GM10248 (cell line): ENCODE measurements around the gene PYGM.

Experiments used
- CTCF ChIA-PET: fragments of 300-600 bp; sonication (Branson Sonifier 250); formaldehyde crosslinking; extraction: SDS; loops from one replicate; lab custom pipeline; 2021; ENCODE audit warnings: antibody characterized with exemption; lab: Yijun Ruan, JAX
- POLR2A ChIA-PET: fragments of 350-650 bp; sonication (Branson Sonifier 250); formaldehyde crosslinking; extraction: SDS; loops from one replicate; lab custom pipeline; 2020; ENCODE audit warnings: antibody characterized with exemption; lab: Yijun Ruan, JAX
- DNase-seq: peaks from one replicate; pipeline ENCODE4 v3.0.0; 2012; ENCODE audit errors: extremely low spot score
- TF ChIP-seq, protein P1 (sequence below): IDR thresholded peaks from 2 replicates; pipeline ENCODE4 v1.5.1; 2012; ENCODE audit warnings: mild to moderate bottlenecking, low read depth; ENCODE audit errors: extremely low read depth, missing control alignments, control extremely low read depth

Gene PYGM

DNA sequence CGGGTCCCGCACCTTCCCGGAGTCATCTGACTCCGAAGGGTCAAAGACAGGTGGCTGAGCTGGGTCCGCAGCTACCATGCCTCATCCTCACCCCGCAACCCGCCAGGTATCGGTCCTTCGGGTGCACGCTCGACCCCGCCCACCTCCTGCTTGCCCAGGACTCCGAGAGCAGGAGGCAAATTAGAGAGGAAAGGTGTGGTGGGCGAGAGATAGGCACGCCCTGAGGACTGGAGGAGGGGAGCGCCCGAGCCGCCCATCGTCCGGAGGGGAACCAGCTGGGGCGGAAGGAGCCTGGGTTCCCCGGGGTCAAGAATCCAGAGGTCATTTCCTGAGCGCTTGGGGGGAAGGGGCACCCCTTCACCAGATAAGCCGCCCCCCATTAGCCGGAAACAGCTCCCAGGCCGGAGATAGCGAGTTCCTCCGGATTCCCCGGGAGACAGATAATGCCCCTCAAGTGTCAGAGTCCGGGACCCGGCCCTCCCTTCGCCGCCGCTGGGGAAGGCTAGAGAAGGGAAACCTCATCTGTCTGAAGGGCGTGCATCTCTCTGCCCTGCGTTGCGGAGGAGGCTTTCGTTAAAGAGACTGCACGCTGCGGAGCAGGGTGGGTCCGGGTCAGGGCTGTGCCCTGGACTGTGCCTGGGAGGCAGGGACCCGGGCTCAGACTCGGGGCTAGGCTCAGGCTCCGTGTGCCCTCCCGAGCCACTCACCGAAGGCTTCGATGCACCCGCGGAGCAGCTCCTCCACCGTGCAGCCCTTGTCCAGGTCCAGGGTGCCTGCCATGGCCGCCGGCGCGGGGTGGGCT lies 17.5 kb downstream of the PYGM start:
- POLR2A ChIA-PET, result no interaction called here
- CTCF ChIA-PET, result interaction anchor here (1.0 to 5.2 kb wide), 14 partner anchors 9 to 411 kb away, joined by 3 to 50 read pairs (median 4); no protein-coding TSS in a partner anchor
- TF ChIP-seq, protein P1, sequence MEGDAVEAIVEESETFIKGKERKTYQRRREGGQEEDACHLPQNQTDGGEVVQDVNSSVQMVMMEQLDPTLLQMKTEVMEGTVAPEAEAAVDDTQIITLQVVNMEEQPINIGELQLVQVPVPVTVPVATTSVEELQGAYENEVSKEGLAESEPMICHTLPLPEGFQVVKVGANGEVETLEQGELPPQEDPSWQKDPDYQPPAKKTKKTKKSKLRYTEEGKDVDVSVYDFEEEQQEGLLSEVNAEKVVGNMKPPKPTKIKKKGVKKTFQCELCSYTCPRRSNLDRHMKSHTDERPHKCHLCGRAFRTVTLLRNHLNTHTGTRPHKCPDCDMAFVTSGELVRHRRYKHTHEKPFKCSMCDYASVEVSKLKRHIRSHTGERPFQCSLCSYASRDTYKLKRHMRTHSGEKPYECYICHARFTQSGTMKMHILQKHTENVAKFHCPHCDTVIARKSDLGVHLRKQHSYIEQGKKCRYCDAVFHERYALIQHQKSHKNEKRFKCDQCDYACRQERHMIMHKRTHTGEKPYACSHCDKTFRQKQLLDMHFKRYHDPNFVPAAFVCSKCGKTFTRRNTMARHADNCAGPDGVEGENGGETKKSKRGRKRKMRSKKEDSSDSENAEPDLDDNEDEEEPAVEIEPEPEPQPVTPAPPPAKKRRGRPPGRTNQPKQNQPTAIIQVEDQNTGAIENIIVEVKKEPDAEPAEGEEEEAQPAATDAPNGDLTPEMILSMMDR, result no peak
- DNase-seq, result peak; percentile 70

DNA sequence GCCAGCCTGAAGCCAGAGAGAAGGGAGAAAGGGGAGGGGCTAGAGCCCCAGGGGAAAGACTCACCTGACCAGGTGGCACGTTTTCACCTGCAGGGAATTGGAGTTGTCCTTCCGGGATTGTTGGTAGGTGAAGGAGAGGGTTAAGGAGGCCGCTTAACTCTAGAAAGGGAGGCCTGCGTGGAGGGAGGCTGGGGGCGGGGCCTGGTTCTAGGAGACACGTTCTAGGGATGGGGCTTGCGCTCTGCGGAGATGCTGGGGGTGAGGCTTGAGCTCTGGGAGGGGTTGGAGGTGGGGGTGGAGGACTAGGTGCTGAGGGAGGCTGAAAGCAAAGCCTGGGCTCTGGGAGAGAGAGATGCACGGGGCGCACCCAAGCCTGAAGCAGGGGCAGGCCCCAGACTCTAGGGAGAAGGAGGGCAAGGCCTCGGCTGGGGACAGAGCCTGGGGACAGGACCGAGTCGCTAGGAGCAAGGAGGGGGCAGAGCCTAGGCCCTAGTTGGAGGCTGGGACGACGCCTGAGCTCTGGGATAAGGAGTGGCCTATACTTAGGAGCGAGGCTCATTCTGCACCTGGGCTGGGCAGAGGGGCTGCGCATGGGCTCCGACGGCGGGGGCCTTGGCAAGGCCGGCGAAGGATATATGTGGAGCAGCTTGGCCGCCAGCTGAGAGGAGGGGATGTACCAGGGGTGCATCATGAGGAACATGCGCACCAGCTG lies 18.2 kb downstream of the PYGM start:
- ChIA-PET POLR2A (no interaction called here), CTCF (interaction anchor here (1.0 to 5.2 kb wide), 10 partner anchors 9 to 89 kb away, joined by 3 to 50 read pairs (median 5); no protein-coding TSS in a partner anchor)
- no peak for DNase-seq
- TF ChIP-seq, protein P1, result no peak

DNA sequence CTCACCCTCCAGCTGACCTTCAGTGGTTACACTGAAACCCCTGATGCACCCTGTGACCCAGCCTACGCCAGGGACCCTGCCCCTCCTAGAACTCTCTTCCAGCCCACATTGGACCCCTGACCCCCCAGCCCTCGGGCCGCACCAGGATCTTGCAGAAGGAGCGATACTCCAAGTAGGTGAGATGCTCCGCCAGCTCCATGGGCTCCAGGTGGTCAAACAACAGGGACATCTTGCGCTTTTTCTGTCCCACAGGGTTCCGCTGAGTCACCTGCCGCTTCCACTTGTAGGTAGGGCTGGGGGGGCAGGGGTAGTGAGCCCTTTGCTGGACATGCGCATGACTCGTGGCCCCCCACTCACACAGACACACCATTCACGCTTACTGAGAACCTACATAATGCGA lies 19.9 kb downstream of the PYGM start:
- ChIA-PET POLR2A (no interaction called here), CTCF (interaction anchor here (0.9 to 1.0 kb wide), 2 partner anchors 52 to 65 kb away, joined by 3 to 5 read pairs; no protein-coding TSS in a partner anchor)
- no peak for DNase-seq
- TF ChIP-seq, protein P1, result no peak

DNA sequence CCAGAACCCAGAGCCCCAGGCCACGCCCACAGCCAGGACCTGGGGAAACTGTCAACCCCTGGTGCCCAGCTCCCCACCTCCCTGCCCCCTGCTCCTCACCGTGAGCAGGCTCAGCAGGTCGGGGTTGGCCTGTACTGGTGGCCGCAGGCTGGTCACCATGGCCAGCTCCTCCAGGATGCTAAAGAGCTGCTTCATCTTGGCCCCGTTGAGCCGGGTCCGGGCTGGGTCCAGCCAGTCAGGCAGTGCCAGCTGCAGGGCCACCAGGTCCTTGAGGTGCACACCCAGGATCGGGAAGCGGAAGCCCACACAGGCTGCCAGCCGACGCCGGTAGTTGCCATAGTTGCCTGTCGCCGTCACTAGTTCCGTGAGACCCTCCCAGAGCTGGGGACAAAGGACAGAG lies 23.1 kb downstream of the PYGM start:
- no peak for DNase-seq
- CTCF ChIA-PET, result interaction anchor here (1.3 to 2.4 kb wide), 2 partner anchors 23 to 48 kb away, joined by 3 to 13 read pairs; partner anchors contain the start of gene PYGM
- POLR2A ChIA-PET, result no interaction called here
- TF ChIP-seq, protein P1, result no peak

DNA sequence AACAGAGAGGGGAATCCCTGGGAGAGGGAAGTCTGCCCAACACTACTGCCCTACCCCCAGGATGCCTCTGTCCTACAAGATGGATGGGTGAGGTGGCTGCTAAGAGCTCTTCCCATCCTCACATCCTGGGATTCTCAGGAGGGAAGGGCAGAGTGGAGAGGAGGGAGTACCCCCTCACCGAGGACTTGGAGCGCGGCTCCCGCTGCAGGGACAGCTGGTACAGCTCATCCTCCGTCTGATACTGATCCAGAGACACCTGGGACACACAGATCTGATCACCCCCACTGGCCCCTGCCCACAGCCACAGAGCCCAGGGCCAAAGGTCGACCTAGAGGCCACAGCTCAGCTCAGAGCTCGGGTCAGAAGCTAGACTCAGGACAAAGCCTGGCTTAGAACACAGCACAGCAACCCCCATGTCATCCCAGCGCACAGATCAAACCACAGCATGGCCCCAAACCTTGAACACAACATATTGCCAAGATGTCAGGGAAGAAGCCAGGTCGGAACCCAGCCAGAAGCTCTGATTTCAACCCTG lies 24.0 kb downstream of the PYGM start:
- TF ChIP-seq, protein P1, result no peak
- CTCF ChIA-PET, result interaction anchor here (0.9 to 2.4 kb wide), 5 partner anchors 9 to 47 kb away, joined by 3 to 13 read pairs (median 5); partner anchors contain the start of gene PYGM
- no peak for DNase-seq
- POLR2A ChIA-PET, result no interaction called here
